NCI-H2107 (cell line): ENCODE measurements around the gene TEAD1.

Experiments used
- DNase-seq: peaks from one replicate; lab custom pipeline; 2025; lab: John Stamatoyannopoulos, UW

The TEAD1 gene

GRCh38 chr11:12764187-12764914 is 90.1 kb downstream of the TEAD1 start:
- DNase-seq = no peak

DNA sequence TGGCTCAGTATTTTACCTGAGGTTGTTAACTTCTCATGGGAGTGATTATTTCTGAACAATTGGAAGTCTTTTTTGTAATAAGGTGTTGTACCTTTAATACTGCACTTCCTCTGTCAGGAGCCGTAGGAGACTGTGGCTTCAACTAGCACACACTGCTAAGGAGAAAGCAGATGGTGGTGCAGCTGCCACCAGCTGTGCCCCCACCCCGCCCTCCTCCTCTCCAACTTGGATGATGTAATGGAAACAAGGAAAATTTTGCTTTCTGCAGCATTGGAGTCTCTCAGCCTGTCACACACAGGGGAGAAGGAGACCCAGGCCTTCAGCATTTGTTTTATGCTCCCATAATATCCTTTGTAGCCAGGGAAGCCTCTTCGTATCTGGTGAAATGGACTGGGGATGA is 91.2 kb downstream of the TEAD1 start:
- peak; percentile 59 for DNase-seq

DNA sequence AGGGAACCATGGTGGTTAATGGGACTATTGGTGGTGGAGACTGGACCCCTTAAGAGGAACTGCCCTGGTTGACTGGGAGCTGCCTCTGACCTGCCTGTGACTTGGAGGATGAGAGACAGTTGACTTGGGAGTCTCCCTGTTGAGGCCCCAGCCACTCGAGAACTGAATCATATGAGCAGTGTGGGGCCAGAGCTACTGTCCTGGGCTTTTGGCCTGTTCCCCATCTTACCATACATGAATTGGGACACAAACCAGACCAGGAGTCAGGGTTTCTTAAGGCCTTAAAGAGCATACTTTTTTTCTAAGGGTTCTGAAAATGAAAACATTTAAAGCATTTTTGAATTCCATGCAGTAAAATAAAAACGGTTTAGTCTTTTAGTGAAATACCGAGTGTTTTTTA is 92.8 kb downstream of the TEAD1 start:
- DNase-seq = no peak

DNA sequence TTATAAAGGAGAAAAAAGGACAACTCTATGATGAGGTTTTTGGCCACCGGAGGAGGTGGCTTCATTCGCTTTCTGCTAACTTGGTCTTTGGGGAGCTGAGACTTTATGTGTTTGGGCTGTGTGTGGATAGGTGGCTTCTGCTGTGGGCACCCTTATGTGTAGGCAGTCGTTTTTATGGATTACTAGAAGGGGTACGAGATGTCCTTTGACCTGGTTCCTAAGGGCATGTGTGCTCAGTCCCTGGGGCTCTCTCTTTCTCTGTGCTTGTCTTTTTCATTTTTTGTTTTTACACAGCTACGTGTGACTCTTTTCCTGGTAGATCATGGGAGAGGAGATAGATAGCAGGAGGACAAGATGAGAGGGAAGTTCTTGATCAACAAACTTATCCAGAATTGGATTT is 93.4 kb downstream of the TEAD1 start:
- DNase-seq = no peak

DNA sequence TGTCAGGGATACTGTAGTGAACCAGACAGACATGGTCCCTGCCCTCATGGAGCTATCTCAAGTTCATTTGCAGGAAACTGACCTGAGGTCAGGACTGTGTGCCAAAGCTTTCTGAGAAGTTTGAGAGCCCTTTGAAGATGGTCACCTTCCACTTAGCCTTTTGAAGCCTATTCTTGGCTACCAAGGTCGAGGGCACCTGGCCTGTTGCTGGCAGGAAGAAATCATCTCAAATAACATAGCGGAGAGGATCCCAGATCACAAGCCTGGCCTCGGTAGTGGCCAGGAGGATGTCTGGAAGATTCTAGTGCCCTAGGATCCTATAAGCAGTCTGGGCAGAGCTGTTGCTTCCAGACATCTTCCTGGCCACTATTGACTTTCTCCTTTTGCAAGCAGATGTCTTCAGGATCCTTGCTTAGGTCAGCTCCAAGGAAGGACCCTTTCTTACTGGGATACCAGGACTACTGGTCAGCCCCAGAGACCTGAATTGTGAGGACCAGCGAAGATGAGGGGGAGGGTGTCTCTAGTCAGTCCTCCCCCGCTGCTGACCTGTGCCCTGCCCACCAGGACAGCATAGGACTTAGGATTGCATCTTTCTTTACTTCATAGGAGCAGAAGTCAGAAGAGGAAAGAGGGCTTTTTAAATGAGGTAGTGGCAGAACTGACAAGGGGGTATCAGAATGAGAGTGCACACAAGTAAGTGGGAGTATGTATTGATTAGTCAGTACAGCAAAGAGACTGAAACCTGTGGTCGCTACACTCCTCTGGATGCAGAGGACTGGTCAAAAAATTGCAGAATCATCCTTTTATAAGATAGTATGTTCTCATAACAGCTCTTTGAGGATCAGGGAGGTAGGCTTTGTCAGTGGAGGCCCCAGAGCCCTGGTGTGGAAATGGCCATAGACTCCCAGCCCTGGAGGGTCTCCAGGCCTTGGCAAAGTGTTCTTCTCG is 94.8 kb downstream of the TEAD1 start:
- no peak for DNase-seq

DNA sequence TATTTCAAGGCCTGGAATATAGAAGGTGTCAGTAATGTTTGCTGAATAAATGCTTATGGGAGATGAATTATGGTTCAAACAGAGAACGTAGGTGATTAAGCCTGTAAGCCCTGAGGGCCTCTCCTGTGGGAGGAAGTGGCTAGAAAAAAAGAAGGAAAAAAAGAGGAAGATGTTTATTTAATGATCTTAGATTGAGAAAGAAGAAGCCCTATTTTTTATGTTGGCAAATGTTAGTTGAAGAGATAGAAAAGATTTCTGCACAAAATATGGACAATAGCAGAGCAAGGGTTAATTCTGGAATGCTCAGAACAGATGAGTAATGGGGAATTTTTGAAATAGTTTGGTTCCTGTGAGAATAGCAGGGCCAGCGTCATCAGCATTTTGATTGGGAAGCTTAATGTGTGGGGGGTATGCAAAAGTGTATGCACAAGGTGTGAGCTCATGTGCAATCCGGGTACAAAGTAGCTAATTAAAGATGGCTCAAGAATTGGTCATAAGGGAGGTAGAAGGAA is 95.7 kb downstream of the TEAD1 start:
- no peak for DNase-seq

GRCh38 chr11:12770435-12770834 is 96.2 kb downstream of the TEAD1 start:
- DNase-seq = no peak

DNA sequence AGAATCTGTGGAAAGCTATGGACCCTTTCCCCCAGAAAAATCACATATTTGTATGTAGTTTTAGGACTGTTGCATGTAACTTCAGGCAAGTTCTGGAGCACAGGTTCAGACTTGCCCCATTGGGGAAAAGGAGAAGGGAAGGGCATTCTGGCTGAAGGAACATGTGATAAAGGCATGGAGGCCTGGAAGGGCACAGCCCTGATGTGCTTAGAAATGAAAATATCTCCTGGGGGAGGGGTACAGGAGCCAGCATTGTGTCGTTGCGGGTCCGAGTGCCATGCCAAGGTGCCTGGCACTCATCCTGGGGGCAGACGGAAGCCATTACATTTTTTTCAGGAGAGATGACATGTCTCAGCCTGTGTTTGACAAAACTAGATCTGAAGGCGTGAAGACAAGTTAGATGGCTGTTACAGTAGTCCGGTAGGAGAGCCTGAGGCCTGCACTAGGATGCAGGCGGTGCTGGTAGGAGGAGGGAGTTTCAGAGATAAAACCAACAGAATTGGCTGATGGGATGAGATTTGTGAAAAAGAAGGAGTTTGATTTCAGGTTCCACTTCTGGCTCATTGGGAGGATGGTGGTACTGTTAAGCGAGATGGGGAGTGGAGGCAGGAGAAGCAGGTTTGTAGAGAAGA is 96.9 kb downstream of the TEAD1 start:
- DNase-seq = no peak

GRCh38 chr11:12771875-12772274 is 97.7 kb downstream of the TEAD1 start:
- DNase-seq = no peak

DNA sequence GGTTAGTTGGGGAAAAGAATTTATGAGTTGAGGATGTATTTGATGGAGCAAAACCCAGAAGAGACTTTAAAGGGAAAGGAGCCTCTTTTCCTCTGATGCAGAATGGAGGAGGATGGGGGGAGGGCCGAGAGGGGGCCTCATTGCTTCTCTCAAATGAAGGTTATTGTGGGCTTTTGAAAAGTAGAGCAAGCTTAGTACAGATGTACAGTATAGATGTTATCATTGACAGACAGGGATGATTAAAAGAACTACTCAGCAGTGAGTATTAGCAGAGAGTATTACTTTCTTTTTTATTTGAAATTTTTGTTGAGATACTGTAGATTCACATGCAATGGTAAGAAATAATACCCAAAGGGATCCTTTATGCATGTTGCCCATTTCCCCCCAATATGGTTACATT is 98.1 kb downstream of the TEAD1 start:
- no peak for DNase-seq

- DNase-seq = no peak
Measured at GRCh38 chr11:12773591-12773990, 99.4 kb downstream of the TEAD1 start.

GRCh38 chr11:12775955-12776354 is 101.7 kb downstream of the TEAD1 start:
- no peak for DNase-seq

DNA sequence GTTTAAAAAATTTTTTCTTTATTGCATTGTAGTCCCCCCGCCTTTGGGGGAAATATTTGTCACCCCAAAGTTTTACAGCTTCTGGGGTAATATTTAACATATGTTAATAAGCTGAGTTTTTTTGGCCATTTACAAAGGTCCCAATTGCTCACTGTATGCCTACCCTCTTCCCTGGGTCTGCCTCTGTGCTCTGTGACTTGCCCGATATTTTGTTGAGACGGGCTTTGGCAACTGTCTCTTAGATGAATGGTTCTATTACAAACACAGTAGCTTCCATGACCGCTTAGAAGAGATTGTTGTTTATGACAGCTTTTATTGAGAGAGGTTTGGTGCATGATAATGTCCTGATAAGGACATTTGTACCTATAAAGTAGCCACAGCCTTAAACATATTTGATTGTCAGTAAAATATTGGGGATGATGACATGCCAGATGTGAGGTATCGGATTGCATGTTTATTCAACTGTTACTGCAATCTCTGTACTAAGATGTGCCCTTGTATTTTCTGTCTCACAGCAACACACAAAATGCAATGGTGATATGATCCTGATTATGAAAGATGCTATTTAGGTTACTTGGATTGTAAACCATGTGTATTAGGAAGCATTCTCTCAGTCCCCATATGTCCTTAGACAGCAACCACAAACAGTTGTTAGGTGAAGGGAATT is 103.1 kb downstream of the TEAD1 start:
- no peak for DNase-seq

GRCh38 chr11:12778240-12778905 is 104.2 kb downstream of the TEAD1 start:
- no peak for DNase-seq

GRCh38 chr11:12783765-12784164 is 109.5 kb downstream of the TEAD1 start:
- no peak for DNase-seq

DNA sequence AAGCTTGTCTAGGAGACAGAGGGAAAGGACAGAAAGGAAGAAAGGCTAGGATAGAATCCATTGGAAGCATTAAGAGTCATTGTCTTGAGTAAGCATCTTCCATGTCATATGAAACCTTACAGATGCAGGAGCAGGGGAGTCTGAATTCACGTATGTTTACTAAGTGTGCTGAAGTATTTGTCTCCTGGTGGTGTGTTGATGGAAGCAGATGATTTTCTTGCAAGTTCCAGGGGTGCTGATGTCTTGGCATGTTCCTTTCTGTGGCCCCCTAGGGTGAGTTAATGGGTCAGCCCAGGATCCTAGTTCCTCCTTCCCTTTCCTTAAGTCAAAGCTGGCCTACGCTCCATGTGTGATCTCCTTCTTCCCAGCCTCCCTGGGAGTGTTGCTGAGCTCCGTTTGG is 110.2 kb downstream of the TEAD1 start:
- DNase-seq = no peak

DNA sequence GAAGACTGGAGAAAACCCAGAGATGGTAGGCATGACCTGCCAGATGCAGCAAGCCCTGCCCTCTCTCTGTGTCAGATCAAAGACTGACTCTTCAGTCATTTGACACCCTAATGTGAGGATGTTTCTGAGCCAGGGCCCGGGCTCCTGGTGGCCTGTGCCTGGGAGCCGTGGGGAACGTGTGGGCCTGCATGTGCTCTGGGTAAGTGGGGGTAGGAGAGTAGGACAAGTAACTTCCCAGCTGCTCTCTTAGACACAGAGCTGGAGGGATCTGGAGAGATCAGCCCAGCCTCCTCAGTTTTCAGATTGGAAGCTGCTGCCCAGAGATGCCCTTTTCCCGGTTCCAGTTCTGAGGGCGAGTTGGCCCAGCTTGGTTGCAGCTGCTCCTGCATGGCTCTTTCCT is 110.8 kb downstream of the TEAD1 start:
- DNase-seq = peak; percentile 34

DNA sequence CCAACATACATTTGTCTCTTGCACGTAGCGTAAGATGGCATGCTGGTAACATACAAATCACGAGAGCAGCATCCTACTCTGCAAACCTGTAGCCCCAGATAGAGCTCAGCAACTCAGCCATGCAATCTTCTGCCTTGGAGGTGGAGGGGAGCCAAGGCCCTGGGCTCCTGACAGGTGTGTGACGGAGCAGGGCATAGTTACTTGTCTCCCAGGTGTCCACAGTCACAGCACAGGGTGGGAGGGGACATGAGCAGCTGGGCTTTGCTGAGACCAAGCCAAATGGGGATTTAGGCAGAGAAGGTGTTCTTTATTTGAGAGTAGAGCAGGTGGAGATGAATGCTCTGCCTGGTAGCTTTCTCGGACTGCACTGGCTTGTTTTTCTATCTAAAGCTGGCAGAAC is 111.7 kb downstream of the TEAD1 start:
- DNase-seq = peak; percentile 44

- no peak for DNase-seq
Measured at GRCh38 chr11:12786450-12786849, 112.2 kb downstream of the TEAD1 start.

DNA sequence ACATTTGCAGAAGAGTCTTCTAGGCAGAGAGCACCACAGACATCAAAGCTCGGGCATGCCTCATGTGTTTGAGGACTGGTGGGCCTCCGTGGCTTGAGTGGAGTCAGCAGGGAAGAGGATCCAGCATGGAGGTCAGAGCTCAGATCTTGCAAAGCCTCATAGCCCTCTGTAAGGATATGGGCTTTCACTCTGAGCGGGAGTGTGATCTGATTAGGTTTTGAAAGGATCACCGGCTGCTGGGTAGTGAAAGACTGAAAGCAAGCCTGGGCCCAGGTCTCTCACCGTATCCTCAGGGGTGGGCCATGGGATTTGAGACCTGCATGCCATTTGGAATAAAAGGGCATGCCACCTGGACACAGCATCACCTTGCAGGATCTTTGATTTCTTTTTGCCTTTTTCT is 112.7 kb downstream of the TEAD1 start:
- DNase-seq = no peak

DNA sequence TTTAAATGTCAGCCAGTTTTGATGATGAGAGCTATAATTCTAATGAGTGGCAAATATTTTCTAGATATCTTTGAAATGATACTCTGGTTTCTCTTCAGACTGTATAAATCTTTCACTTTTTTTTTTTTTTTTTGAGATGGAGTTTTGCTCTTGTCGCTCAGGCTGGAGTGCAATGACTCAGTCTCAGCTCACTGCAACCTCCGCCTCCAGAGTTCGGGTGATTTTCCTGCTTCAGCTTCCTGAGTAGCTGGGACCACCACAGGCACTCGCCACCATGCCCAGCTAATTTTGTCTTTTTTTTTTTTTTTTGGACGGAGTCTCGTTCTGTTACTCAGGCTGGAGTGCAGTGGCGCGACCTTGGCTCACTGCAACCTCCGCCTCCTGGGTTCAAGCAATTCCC is 113.6 kb downstream of the TEAD1 start:
- DNase-seq = no peak

GRCh38 chr11:12789054-12789453 is 114.8 kb downstream of the TEAD1 start:
- no peak for DNase-seq
